K562 (cell line): ENCODE results near the gene SPINK4. TPM values are rescaled to one million over a fixed set of nuclear protein-coding genes. Genes with fewer than 3 reads are reported as not detected.

Experiments
- CBX5 ChIP-seq: IDR thresholded peaks from 2 replicates; pipeline ENCODE4 v1.6.1; 2014; ENCODE audit warnings: low read depth, borderline replicate concordance
- CEBPG ChIP-seq, 3 experiments: fragments of 200-800 bp in 1 of 3; sonication (Bioruptor generic) in 1 of 3; sonication (generic) in 1 of 3; formaldehyde crosslinking in 1 of 3; IDR thresholded peaks in 2 of 3; conservative IDR thresholded peaks in 1 of 3; 2 replicates each; pipeline versions ENCODE4 v1.6.1 to v1.8.0; 2016 to 2022; ENCODE audit warnings: missing compliant biosample characterization in 2 of 3, missing genetic modification characterization in 2 of 3, mild to moderate bottlenecking in 1 of 3, missing genetic modification reagents in 1 of 3
- CREB1 ChIP-seq, 2 experiments: sonication (generic) in 1 of 2; formaldehyde crosslinking in 1 of 2; IDR thresholded peaks; 2 replicates each; pipeline versions ENCODE4 v1.6.1 to v1.8.0; 2012 to 2022; ENCODE audit warnings: inconsistent platforms in 1 of 2, mild to moderate bottlenecking in 1 of 2, missing genetic modification reagents in 1 of 2, moderate library complexity in 1 of 2
- CREB3L1 ChIP-seq: fragments of 450-650 bp; IDR thresholded peaks from 2 replicates; pipeline ENCODE4 v1.6.1; 2014; ENCODE audit warnings: low read depth, mild to moderate bottlenecking, moderate library complexity, borderline replicate concordance
- E2F1 ChIP-seq: sonication (generic); formaldehyde crosslinking; IDR thresholded peaks from 2 replicates; pipeline ENCODE4 v1.8.1; 2023; ENCODE audit warnings: mild to moderate bottlenecking, missing genetic modification reagents, moderate library complexity
- FIP1L1 ChIP-seq: fragments of 200-400 bp; formaldehyde crosslinking; IDR thresholded peaks from 2 replicates; pipeline ENCODE4 v1.6.1; 2018; ENCODE audit warnings: mild to moderate bottlenecking, low read depth, low read length; ENCODE audit not compliant: poor library complexity, severe bottlenecking
- FOS ChIP-seq: IDR thresholded peaks from 3 replicates; pipeline ENCODE4 v1.6.1; 2011; ENCODE audit not compliant: insufficient read length; ENCODE audit errors: extremely low read depth
- HNRNPL ChIP-seq: fragments of 200-400 bp; formaldehyde crosslinking; IDR thresholded peaks from 2 replicates; pipeline ENCODE4 v1.6.1; 2017; ENCODE audit warnings: low read depth, mild to moderate bottlenecking, low read length
- HNRNPLL ChIP-seq: fragments of 200-400 bp; formaldehyde crosslinking; IDR thresholded peaks from 2 replicates; pipeline ENCODE4 v1.6.1; 2017; ENCODE audit warnings: low read length, low read depth, mild to moderate bottlenecking; ENCODE audit not compliant: poor library complexity, severe bottlenecking
- KLF1 ChIP-seq: fragments of 450-650 bp; IDR thresholded peaks from 2 replicates; pipeline ENCODE4 v1.6.1; 2016; ENCODE audit warnings: missing genetic modification characterization, missing compliant biosample characterization
- PHF21A ChIP-seq: fragments of 450-650 bp; IDR thresholded peaks from 2 replicates; pipeline ENCODE4 v1.6.1; 2017; ENCODE audit warnings: low read depth, borderline replicate concordance
- PKNOX1 ChIP-seq: fragments of 450-650 bp; IDR thresholded peaks from 2 replicates; pipeline ENCODE4 v1.6.1; 2016
- PRDM10 ChIP-seq: fragments of 450-650 bp; IDR thresholded peaks from 2 replicates; pipeline ENCODE4 v1.6.1; 2018; ENCODE audit not compliant: partially characterized antibody
- RBM14 ChIP-seq: fragments of 200-400 bp; formaldehyde crosslinking; IDR thresholded peaks from 2 replicates; pipeline ENCODE4 v1.6.1; 2018; ENCODE audit warnings: low read depth, mild to moderate bottlenecking, low read length, moderate library complexity, borderline replicate concordance; ENCODE audit not compliant: insufficient read depth
- SIN3A ChIP-seq, 2 experiments: fragments of 150-350 bp in 1 of 2; IDR thresholded peaks; 2 replicates each; pipeline ENCODE4 v1.6.1; 2011 to 2016; ENCODE audit warnings: borderline replicate concordance in 2 of 2, low read depth in 2 of 2, low read length in 2 of 2, mild to moderate bottlenecking in 2 of 2, moderate library complexity in 2 of 2; ENCODE audit not compliant: control insufficient read depth in 1 of 2
- ZKSCAN8 ChIP-seq: fragments of 200-800 bp; sonication (Bioruptor generic); IDR thresholded peaks from 2 replicates; pipeline ENCODE4 v1.6.1; 2016; ENCODE audit warnings: missing genetic modification characterization, missing compliant biosample characterization
- ZNF780A ChIP-seq: fragments of 250-450 bp; sonication (Bioruptor Pico); IDR thresholded peaks from 2 replicates; pipeline ENCODE4 v1.5.0; 2021; ENCODE audit warnings: mild to moderate bottlenecking
- polyA plus RNA-seq, 8 experiments: library from polyadenylated mRNA; depleted of rRNA in 4 of 8; stranded (reverse) in 5 of 8; unstranded in 3 of 8; fragments of >200 nt; fragmentation: Nextera tagmentation in 2 of 8; fragmentation: Illumina TruSeq in 1 of 8; extraction: Ambion mirVana in 2 of 8; extraction: Trizol in 1 of 8; gene quantifications; 2 replicates each; pipeline versions ENCODE4 v1.2.1 to v1.2.3, GENCODE V29; 2011 to 2014; ENCODE audit warnings: inconsistent platforms in 1 of 8, missing spikeins in 1 of 8
- total RNA-seq, 7 experiments: library from RNA; depleted of rRNA in 6 of 7; stranded (reverse); fragments of >200 nt in 6 of 7; fragmentation: Illumina TruSeq in 2 of 7; extraction: Trizol in 2 of 7; gene quantifications; 2 replicates each; pipeline versions ENCODE4 v1.2.1 to v1.2.3, GENCODE V29; 2011 to 2021; ENCODE audit warnings: low replicate concordance in 1 of 7

Gene SPINK4
- total and polyA plus RNA-seq, 9 of the 15 experiments (the other 6 are each of a cell fraction or from before 2014, with no cell fraction given) = 0.74 to 5.5 (median 2.1) TPM; not detected in 2

- TF ChIP-seq PRDM10 (peak; percentile 49), CBX5 (no peak), HNRNPL (no peak), FOS (no peak), ZNF780A (CRISPR knock-in tag) (no peak), PKNOX1 (peak; percentile 26; the same call in 1 of the 2 replicates), SIN3A (IDR thresholded peaks at IDR 0.05; ENCODE audit: borderline replicate concordance in 2 of 2, control insufficient read depth in 1 of 2, low read depth in 2 of 2, low read length in 2 of 2) (peak; percentile 69 to 92; a peak in 2 of 4 replicates), HNRNPLL (peak; percentile 56), CEBPG (CRISPR knock-in tag; IDR thresholded peaks at IDR 0.05) (peak; percentile 97), CEBPG (tag; conservative IDR thresholded peaks at IDR 0.05 in 1 of 2, IDR thresholded peaks at IDR 0.05 in 1 of 2) (peak; percentile 98), ZKSCAN8 (CRISPR knock-in tag) (no peak), FIP1L1 (peak; percentile 74), PHF21A (no peak), CREB3L1 (peak; percentile 85), E2F1 (CRISPR knock-in tag) (0 out of 2 replicates have a peak, but pooled peaks have one; percentile 19), KLF1 (tag) (peak; percentile 71), CREB1 (IDR thresholded peaks at IDR 0.05) (peak; percentile 97), CREB1 (CRISPR knock-in tag; IDR thresholded peaks at IDR 0.05) (peak; percentile 99), RBM14 (no peak)
These were observed 50.5 kb downstream of the SPINK4 start, which contains the start of gene NFX1 (continued) for GRCh38 chr9:33290247-33291030.
